HepG2 (cell line): ENCODE results near the gene UPK1A. TPM values are rescaled to one million over a fixed set of nuclear protein-coding genes. Genes with fewer than 3 reads are reported as not detected.

Source experiments
- BCLAF1 ChIP-seq: fragments of 450-650 bp; IDR thresholded peaks from 2 replicates; pipeline ENCODE4 v1.6.1; 2017; ENCODE audit warnings: mild to moderate bottlenecking
- FLYWCH1 ChIP-seq: sonication (generic); formaldehyde crosslinking; IDR thresholded peaks from 2 replicates; pipeline ENCODE4 v1.8.1; 2023; ENCODE audit warnings: mild to moderate bottlenecking, missing genetic modification reagents
- GMEB1 ChIP-seq: sonication (generic); formaldehyde crosslinking; IDR thresholded peaks from 2 replicates; pipeline ENCODE4 v1.5.1; 2020; ENCODE audit warnings: missing genetic modification reagents, mild to moderate bottlenecking, borderline replicate concordance
- HNRNPL ChIP-seq: fragments of 200-400 bp; formaldehyde crosslinking; IDR thresholded peaks from 2 replicates; pipeline ENCODE4 v1.6.1; 2017; ENCODE audit warnings: mild to moderate bottlenecking, low read depth, low read length
- HOXD1 ChIP-seq: sonication (generic); formaldehyde crosslinking; IDR thresholded peaks from 2 replicates; pipeline ENCODE4 v1.5.0; 2020; ENCODE audit warnings: missing genetic modification reagents
- MTA1 ChIP-seq: sonication (generic); formaldehyde crosslinking; IDR thresholded peaks from 2 replicates; pipeline ENCODE4 v1.4.0; 2020; ENCODE audit warnings: missing genetic modification reagents, mild to moderate bottlenecking, borderline replicate concordance
- PBX2 ChIP-seq: IDR thresholded peaks from 2 replicates; pipeline ENCODE4 v1.6.1; 2016; ENCODE audit warnings: control low read depth
- RELA ChIP-seq: sonication (generic); formaldehyde crosslinking; IDR thresholded peaks from 2 replicates; pipeline ENCODE4 v1.4.0; 2020; ENCODE audit warnings: missing genetic modification reagents
- TMF1 ChIP-seq: sonication (generic); formaldehyde crosslinking; IDR thresholded peaks from 2 replicates; pipeline ENCODE4 v1.8.1; 2022; ENCODE audit warnings: low read depth, missing genetic modification reagents
- ZNF720 ChIP-seq: sonication (generic); formaldehyde crosslinking; IDR thresholded peaks from 2 replicates; pipeline ENCODE4 v1.4.0; 2020; ENCODE audit warnings: missing genetic modification reagents
- ZSCAN5A ChIP-seq: sonication (generic); formaldehyde crosslinking; IDR thresholded peaks from 2 replicates; pipeline ENCODE4 v1.8.0; 2022; ENCODE audit warnings: mild to moderate bottlenecking, missing genetic modification reagents, borderline replicate concordance
- polyA plus RNA-seq, 8 experiments: library from polyadenylated mRNA; depleted of rRNA in 3 of 8; stranded (reverse) in 7 of 8; unstranded in 1 of 8; fragments of >200 nt; fragmentation: Illumina TruSeq in 4 of 8; extraction: Trizol in 4 of 8; gene quantifications; 2 replicates each; pipeline versions ENCODE4 v1.2.1 to v1.2.3, GENCODE V29; 2011 to 2016; ENCODE audit warnings: low read depth in 4 of 8, missing spikeins in 1 of 8, mixed read lengths in 1 of 8; ENCODE audit not compliant: insufficient read depth in 1 of 8
- total RNA-seq, 5 experiments: library from RNA; depleted of rRNA; stranded (reverse); fragments of >200 nt; fragmentation: Illumina TruSeq; extraction: Trizol; gene quantifications; 2 replicates each; pipeline ENCODE4 v1.2.3, GENCODE V29; 2016; ENCODE audit warnings: low read depth in 1 of 5
- TF ChIP-seq, protein P1 (sequence below): sonication (generic); formaldehyde crosslinking; IDR thresholded peaks from 2 replicates; pipeline ENCODE4 v1.4.0; 2020; ENCODE audit warnings: mild to moderate bottlenecking, missing genetic modification reagents
- TF ChIP-seq, protein P2 (sequence below): sonication (generic); formaldehyde crosslinking; IDR thresholded peaks from 2 replicates; pipeline ENCODE4 v1.8.0; 2022; ENCODE audit warnings: missing genetic modification reagents, mild to moderate bottlenecking, inconsistent platforms, borderline replicate concordance
- TF ChIP-seq, protein P3 (sequence below): sonication (generic); formaldehyde crosslinking; IDR thresholded peaks from 2 replicates; pipeline ENCODE4 v1.4.0; 2020; ENCODE audit warnings: missing genetic modification reagents, low read depth, mild to moderate bottlenecking, borderline replicate concordance

The UPK1A gene
- total and polyA plus RNA-seq, 2 of the 13 experiments (the other 11 are each of a cell fraction or from before 2014, with no cell fraction given): 2.9 TPM; not detected in 1

GRCh38 chr19:35719402-35720162 lies 53.3 kb downstream of the UPK1A start (continued):
- no peak for TF ChIP-seq FLYWCH1
- TF ChIP-seq, protein P1, sequence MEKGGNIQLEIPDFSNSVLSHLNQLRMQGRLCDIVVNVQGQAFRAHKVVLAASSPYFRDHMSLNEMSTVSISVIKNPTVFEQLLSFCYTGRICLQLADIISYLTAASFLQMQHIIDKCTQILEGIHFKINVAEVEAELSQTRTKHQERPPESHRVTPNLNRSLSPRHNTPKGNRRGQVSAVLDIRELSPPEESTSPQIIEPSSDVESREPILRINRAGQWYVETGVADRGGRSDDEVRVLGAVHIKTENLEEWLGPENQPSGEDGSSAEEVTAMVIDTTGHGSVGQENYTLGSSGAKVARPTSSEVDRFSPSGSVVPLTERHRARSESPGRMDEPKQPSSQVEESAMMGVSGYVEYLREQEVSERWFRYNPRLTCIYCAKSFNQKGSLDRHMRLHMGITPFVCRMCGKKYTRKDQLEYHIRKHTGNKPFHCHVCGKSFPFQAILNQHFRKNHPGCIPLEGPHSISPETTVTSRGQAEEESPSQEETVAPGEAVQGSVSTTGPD (CRISPR knock-in tag): no peak
- no peak for TF ChIP-seq TMF1 (CRISPR knock-in tag)
- TF ChIP-seq ZSCAN5A (CRISPR knock-in tag): no peak
- no peak for TF ChIP-seq ZNF720
- TF ChIP-seq MTA1 (CRISPR knock-in tag): no peak
- TF ChIP-seq RELA (CRISPR knock-in tag): no peak
- TF ChIP-seq PBX2 (CRISPR knock-in tag): peak; percentile 76
- TF ChIP-seq, protein P2, sequence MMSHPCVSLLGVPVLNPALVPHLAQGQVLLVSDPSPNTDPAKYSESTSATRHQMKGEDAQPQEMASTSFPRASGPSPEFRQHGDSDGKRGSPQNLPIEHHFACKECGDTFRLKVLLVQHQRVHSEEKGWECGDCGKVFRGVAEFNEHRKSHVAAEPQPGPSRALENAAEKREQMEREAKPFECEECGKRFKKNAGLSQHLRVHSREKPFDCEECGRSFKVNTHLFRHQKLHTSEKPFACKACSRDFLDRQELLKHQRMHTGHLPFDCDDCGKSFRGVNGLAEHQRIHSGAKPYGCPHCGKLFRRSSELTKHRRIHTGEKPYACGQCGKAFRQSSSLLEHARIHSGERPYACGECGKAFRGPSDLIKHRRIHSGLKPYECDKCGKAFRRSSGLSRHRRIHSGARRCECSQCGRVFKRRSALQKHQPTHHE (CRISPR knock-in tag): 0 out of 2 replicates have a peak, but pooled peaks have one; percentile 32
- TF ChIP-seq BCLAF1: no peak
- TF ChIP-seq GMEB1 (CRISPR knock-in tag): peak; percentile 28; the same call in 1 of the 2 replicates
- TF ChIP-seq, protein P3, sequence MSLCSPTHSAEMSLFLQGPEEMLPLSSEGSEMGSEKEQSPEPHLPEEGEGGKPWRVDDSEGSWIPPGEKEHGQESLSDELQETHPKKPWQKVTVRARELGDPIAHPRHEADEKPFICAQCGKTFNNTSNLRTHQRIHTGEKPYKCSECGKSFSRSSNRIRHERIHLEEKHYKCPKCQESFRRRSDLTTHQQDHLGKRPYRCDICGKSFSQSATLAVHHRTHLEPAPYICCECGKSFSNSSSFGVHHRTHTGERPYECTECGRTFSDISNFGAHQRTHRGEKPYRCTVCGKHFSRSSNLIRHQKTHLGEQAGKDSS (CRISPR knock-in tag): no peak
- TF ChIP-seq HNRNPL: no peak
- no peak for TF ChIP-seq HOXD1 (CRISPR knock-in tag)
